SHP77 (cell line): ENCODE results near the gene MYH9.
"Not testable (repeated sequence)": the region's sequence is repeated elsewhere in the genome, so short reads cannot be mapped to it uniquely, and the experiment has no call there.

Experiments
- DNase-seq, 2 experiments: peaks; one replicate each; lab custom pipeline; 2025; lab: John Stamatoyannopoulos, UW

Gene MYH9

DNA sequence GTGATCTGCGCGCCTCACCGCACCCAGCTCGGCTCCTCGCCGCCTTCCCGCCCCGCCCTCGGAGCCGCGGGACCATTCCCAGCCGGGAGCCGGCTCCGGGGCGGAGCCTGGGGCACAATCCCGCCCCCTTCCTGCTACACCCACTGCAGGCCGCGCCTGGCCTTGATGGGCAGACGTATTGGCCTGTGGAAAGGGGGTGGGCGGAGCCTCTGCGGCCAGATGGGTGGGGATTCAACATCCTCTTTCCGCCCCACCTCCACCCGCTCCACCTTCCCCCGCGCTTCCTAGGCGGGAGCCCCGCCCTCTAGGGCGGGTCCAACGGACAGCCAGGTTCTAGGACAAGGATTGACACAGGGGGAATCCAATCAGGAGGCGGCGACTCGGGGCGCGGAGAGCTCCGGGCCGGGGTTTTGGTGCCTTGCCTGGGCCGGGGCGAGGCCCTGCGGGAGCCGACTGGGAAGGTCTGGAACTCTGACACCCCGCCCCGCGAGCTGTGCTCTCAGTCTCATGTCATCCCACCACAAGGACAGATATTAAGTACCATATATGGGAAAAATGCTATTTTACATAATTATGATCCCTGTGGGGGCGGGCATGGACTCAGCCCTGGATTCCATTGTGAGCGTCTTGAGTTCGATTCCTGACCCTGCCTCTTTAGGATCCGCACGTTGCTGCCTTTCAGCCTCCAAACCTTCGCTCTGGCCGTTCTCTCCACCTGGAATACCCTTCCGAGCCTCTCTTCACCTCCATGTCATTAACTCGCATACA lies at the start of gene MYH9:
TSS of gene MYH9 (minus strand) at position 9 of the 768 bp plus-strand sequence. CDS start 38,731 bp downstream, outside the sequence.
- DNase-seq, result peak; percentile 97 to 98

DNA sequence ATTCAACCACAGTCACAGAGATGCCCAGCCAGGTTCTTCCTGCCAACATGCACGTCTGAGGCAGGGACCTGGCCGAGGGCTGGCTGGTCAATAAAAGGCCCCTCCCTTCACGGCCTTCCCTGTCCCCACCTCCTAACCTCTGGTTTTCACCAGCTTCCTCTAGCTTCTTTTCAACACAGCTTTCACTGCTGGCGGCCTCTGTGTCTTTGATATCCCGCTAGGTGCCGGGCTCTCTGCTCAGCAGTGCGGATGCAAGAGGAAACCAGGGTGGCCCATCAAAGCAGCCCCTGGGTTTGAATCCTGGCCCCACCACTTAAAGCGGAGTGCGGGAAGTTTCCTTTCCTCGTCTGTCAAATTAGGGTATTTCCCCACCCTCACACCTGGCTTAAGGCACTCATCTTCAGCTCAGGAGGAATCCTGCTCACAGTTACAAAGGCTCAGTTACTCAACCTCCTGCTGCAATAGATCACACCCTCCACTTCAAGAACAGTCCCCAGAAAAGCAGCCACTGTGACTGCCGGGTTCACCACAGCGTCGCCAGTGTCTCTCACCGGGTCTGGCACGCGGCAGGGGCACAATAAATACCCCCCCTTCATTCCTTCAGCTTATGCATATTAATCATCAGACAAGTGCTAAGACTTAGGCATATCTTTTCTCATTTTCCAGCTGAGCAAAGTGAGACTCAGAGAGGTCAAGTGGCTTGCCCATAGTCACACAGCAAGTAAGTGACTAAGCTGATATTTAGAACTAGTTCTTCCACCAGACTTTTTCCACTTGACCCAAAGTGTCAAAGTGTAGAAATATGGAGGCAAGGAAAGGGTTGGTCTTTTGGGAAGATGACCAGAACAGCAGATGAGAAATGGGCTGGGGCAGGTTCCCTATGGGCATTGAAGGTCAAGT lies 48.0 kb upstream of the MYH9 start:
- DNase-seq, result peak; percentile 51 to 80

DNA sequence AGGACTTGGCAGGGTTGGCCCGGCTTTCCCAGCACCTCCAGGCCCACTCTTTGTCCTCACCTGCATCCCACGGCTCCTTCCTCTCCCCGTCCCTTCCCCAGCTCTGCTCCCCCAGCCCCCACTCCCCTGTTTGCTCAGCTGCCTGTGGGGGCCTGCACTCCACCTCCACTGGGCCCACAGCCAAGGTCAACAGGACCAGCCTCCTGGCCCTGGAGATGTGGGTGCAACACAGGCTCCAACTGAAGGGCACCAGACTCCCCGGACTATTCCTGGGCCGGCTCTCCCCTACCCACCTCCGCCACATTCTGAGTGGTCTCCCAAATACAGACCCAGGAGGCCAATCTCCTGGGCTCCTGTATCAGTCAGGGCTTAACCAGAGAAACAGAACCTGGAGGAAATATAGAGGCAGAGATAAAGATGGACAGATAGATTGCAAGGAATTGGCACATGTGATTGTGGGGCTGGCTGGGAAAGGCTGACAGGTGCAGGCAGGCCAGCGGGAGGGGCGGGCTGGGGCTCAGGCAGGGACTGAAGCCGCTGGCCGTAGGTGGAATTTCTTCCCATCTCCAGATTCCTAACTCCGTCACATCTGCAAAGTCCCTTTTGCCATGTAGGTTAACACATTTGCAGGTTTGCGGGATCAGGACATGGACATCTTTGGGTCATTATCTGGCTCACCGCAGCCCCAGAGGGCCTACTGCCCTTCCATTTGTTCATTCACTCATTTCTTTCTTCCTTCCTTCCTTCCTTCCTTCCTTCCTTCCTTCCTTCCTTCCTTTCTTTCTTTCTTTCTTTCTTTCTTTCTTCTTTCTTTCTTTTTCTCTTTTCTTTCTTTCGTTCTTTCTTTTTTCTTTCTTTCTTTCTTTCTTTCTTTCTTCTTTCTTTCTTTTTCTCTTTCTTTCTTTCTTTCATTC lies 45.8 kb upstream of the MYH9 start:
- peak; percentile 92 to 94 for DNase-seq

DNA sequence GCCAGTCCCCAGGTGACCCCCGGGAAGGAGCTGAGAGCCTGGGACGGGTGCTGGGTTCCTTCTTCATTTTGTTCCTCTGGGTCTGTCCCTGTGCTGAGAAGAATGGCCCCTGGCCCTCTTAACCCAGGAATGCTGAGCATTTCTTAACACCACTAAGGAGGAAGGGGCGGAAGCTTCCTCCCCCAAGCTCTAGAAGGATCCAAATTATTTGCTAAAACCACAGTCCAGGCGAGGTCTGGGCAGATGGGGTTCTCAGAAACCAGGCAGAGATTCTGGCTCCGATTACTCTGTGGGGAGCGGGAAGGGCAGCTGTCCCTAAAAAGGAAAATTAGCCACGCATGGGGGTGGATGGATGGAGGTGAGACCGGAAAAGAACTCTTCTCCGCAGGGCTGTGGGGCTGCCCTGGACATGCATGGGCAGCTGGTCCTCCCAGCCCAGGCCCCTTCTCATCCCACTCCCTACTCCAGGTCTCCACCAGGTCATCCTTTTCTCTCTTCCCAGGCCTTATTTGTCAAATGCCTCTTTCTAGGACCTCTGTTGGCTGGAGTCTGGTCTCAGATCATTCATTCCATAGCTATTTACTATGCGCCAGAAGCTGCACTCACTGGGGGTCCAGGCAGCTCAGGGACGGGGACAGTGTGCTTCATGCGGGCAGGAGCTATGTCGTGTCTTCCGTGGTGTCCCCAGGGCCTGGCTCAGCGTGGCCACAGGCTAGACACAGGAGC lies 45.0 kb upstream of the MYH9 start:
- DNase-seq, result peak; percentile 60 to 67

DNA sequence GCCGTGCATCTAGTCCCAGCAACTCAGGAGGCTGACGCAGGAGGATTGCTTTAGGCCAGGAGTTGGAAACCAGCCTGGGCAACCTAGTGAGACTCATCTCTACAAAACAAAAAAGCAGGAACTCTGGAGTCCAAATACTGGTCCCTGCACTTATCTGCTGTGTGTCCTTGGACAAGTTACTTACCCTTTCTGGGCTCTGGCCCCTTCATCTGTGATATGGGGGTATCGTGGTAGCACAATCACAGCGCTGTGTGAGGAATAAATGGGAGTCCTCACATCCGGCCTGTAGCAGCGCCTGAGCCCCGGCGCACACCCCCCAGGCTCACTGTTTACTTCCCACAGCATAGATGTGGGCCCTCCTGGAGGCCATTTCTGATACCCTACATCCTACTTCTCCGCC lies 44.2 kb upstream of the MYH9 start:
- no peak for DNase-seq

DNA sequence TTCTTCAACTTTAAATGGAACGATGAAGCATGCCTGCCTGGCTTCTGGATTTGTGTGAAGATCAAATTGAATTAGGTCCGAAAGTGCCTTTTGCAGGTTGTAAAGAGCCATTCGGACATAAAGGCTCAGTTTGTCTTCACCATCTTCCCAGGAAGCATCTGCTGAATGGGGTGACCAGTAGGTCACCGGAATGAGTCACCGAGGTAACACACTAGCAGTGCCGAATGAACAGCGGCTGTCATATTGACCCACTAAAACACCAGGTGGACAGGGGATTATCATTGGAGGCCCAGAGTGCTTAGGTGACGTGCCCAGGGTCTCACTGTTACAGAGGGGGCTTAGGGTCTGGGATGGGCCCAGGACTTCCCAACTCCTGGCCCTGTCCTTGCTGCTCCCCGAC lies 43.1 kb upstream of the MYH9 start:
- DNase-seq, result peak; percentile 47 to 58

DNA sequence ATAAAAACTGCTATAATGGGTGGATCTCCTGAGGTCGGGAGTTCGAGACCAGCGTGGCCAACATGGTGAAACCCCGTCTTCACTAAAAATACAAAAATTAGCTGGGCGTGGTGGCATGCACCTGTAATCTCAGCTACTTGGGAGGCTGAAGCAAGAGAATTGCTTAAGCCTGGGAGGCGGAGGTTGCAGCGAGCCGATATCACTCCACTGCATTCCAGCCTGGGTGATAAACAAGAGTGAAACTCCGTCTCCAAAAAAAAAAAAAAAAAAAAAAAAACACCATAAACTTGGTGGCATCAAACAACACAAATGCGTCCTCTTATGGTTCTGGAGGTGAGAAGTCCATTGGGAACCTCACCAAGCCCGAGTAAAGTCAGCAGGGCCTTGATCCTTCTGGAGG lies 40.2 kb upstream of the MYH9 start:
- not testable (repeated sequence) for DNase-seq

DNA sequence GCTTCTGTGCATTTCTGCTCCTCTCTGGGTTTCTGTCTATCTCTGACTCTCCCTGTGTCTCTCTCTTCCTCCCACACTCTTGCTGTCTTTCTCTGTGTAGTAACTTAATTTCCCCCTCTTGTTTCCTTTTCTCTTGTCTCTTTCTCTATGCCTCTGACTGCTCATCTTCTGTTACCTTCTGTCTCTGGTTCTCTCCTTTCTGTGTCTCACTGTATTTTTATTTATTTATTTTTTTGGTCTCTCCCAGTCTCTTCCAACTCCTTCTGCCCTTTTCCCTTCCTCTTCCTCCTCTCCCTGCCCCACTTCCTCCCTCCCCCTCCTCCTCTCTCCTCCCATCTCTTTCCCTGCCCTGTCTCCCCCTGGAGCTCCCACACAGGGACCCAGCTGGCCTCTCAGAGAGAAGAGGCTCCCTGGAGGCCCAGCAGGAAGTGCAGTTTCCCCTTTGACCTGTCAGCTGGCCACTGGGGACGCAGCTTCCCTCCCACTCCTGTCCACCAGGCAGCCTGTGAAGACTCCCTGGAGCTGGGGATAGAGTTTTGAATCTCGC lies 38.3 kb upstream of the MYH9 start:
- DNase-seq, result peak in 1 of 2 experiments; percentile 44

DNA sequence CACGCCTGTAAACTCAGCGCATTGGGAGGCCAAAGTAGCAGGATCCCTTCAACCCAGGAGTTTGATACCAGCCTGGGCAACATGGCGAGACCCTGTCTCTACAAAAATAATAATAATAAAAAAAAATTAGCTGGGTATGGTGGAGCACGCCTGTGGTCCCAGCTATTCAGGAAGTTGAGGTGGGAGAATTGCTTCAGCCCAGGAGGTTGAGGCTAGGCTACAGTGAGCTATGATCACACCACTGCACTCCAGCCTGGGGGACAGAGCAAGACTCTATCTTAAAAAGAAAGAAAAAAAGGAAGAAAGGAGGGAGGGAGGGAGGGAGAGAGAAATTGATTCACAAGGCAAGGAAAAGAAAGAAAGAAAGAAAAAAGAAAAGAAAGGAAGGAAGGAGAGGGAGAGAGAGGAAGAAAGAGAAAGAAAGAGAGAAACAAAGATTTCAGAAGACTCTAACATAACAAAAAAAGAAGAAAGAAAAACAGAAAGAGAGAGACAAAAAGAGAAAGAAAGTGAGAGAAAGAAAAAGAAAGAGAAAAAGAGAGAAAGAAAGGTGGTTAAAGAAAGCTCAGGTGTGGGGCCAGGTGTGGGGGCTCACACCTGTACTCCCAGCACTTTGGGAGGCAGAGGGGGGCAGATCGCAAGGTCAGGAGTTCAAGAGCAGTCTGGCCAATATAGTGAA lies 37.3 kb upstream of the MYH9 start:
- DNase-seq, result no peak

DNA sequence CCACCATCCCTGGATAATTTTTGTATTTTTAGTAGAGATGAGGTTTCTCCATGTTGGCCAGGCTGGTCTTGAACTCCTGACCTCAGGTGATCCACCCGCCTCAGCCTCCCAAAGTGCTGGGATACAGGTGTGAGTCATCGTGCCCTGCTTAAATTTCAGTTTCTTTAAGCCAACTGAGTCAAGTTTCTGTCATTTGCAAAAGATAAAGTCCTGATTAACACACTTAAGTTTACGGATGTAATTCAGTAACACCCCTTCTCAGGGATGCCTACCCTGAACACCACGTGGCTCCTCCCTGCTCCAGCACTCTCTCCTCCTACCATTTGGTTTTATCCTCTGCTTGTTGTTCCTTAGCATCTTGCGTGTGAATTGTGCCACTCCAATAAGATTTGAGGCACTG lies 36.7 kb upstream of the MYH9 start:
- not testable (repeated sequence) for DNase-seq

DNA sequence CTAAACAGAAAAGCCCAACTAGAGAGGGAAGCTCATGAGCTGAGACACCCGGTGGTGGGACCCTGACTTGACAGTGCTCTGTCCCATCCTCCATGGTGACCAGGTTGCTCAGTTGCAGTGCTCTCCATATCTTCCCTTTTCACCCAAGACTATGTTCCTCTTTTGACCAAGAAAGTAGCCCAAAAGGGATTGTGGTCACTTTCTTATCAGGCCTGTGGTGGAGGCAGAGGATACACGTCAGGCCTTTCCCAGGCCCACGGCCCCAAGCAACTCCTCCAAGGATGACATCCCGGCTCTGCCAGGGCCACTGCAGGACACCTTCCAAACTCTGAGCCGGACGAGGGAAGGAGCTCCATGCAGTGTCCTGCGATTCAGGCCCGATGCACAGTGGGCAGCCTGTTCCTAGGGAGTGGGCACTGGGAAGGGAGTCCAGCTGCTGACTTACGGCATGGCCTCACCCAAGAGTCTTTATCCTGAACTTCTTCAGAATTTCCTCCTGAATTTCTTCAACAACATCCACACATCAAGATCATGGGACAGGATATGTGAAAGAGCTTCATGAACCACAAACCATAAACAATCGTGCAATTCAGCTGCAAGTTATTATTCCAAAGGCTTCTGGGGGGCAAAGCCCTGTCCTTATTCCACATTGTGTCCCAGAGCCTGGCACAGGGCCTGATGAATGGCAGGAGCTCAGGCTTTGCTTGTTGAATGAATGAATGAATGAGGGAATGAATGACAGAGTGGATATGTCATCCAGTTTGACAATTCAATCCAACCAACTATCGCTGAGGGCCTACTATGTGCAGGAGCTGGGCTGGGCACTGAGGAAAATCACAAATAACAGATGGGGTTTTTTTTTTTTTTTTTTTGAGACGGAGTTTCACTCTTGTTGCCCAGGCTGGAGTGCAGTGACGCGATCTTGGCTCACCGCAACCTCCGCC lies 36.0 kb upstream of the MYH9 start:
- no peak for DNase-seq

DNA sequence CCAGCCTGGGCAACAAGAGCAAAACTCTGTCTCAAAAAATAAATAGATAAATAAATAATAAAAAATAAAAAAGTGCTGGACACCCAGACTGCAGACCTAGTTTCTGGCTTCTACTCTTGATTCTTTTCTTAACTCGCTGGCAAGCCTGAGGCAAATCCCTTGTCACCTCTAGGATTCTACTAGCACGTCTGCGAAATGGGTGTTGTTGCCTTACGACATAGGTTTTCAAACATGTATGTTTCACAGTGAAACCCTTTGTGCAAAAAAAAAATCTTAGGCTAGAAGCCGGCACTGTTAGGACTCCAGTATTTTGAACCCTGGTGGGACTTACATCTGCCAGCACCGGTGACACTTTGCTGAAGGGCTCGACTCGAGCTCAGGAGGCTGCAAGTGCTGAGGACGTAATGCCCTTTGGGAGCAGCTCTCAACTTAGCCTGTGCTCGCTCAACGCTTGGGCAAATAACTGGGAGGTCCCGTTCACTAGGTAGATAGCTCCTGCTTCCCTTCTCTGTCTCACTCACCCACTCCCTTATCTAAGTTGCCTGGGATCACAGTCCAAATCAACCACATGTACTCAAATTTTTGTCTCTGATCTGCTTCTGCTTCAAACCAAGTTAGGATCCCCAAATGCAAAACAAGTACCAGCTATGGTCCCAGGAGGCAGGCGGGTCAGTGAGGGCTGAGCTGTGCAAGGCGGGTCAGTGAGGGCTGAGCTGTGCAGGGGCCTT lies 34.7 kb upstream of the MYH9 start:
- DNase-seq, result no peak

DNA sequence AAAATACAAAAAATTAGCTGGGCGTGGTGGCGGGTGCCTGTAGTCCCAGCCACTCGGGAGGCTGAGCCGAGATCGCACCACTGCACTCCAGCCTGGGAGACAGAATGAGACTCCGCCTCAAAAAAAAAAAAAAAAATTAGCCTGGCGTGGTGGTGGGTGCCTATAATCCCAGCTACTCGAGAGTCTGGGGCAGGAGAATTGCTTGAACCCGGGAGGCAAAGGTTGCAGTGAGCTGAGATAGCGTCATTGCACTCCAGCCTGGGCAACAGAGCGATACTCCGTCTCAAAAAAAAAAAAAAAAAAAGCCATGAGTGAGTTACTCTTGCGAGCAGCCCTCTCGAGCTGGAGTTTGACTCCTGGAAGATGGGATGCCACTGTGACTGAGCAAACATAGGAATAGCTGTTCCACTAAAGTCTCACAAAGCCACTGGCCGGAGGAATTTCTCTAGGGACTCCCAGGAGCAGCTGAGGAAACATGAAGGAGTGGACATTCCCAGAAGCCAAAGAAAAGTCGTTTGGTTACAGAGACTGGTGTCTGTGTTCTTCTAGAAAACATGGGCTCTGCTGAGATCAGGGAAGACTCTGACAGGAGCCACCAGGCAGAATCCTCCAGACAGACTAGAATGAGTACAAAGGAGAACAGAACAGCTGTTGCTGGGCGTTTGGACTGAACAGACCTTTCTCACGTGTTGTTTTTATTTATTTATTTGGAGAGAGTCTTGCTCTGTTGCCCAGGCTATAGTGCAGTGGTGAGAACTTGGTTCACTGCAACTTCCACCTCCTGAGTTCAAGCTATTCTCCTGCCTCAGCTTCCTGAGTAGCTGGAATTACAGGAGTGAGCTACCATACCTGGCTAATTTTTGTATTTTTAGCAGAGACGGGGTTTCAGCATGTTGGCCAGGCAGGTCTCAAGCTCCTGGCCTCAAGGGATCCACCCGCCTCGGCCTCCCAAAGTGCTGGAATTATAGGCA lies 32.4 kb upstream of the MYH9 start:
- no peak for DNase-seq

DNA sequence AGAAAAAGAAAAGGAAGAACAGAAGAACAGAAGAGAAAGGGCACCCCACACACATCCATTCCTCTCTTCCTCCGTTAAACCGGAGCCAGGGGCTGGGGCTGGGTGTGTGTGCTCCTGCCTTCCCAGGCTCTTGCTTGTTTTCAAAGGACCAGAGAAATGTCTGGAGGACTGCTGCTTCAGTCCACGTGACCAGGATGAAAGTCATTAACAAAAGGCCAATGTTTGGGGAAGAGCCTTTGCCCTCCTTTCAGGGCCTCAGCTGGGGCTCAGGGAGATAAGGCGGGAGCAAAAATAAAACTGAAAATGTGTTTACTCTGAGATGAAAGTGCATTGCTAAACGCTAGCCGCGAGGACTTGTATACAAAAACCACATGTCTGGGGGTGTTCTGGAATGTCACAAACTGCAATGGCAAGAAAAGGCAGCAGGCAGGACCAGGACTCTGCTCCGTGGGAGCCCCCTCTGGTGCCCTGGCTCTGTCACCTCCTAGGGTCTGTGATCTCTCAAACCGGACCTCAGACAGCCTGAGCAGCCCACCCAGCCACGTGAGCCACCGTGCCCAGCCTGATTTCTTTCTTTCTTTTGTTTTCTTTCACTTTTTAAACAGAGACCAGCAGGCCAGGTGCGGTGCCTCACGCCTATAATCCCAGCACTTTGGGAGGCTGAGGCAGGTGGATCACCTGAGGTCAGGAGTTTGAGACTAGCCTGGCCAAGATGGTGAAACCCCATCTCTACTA lies 31.6 kb upstream of the MYH9 start:
- no peak for DNase-seq

DNA sequence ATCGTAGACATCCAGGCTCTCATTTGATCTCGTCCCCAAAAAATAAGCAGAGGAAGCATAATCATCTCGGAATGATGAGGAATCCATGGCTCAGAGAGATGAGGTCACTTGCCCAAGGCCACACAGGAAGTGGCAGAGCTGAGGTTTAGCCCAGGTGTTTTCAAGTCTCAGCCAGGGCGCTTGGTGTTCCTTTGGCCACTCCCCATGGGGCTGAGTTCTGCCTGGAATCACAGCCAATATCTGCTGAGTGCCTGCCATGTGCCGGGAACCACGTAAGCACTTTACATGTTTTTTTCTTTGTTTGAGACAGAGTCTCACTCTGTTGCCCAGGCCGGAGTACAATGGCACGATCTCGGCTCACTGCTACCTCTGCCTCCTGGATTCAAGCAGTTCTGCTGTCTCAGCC lies 29.5 kb upstream of the MYH9 start:
- DNase-seq, result peak in 1 of 2 experiments; percentile 35

DNA sequence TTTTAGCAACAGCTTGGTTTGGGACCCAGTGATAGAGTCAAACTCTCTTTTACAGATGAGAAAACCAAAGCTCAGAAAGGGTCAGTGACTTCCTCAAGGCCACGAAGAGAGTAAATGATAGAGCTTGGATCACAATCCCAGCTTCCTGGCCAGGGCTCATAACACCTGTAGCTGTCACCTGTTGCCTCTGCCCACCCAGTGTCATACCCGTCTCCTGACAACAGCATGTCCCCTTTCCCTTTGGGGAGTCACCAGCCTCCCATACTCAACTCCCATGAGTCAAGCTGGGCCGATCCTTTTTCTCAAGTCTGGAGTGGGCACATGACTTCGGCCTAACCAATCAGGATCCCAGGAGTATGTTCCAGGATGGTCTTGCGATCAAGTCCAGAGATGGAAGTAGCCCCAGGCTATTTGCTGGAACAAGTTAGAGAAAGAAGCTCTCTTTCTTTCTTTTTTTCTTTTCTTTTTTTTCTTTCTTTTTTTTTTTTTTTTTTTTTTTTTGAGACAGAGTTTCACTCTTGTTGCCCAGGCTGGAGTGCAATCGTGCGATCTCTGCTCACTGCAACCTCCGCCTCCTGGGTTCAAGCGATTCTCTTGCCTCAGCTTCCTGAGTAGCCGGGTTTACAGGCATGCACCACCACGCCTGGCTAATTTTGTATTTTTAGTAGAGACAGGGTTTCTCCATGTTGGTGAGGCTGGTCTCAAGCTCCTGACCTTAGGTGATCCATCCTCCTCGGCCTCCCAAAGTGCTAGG lies 27.8 kb upstream of the MYH9 start:
- no peak for DNase-seq
